ENCODE results near the gene CNTN6. TPM values are rescaled to one million over a fixed set of nuclear protein-coding genes. Genes with fewer than 3 reads are reported as not detected.

CNTN6 gene
- total RNA-seq, 4 donors from 2014 or later: not detected

DNA sequence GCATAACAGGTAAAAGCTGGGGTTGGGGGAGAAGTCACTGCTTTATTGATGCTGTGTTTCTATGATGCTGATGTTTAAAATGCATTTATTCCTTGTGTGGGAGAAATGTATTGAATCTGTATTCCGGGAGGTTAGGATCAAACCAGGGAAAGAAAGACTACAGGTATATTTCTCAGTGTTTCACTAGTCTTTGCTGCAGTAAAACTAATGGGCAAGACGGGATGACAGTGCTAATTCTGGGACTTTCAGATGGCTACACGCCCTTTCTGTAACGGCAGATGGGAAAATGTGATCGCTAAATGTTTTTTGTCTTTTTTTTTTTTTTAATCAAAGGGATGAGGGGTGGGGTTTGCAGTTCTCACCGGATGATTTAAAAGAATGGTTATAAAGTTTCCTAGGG is 393 bp downstream of the CNTN6 start:
- in situ Hi-C loops (cut with MboI; ENCODE audit: low pct_ligation_motif_present in 1 of 4, low pct_unique_long_range_greater_than_20kb in 1 of 4, low sequenced_read_pairs in 3 of 4): loop anchor here in 1 of 4 donors (25.0 kb wide), 2 partner anchors 894 to 1919 kb away; no protein-coding TSS in a partner anchor
- TF ChIP-seq CTCF (IDR thresholded peaks at IDR 0.05) (no peak), EP300 (IDR thresholded peaks at IDR 0.05; ENCODE audit: low read depth) (no peak), POLR2A (IDR thresholded peaks at IDR 0.05) (no peak), POLR2AphosphoS5 (IDR thresholded peaks at IDR 0.05) (no peak)
- intact Hi-C loops (cut with DNase I; ENCODE audit: low total_unique reads): loop anchor here (5.0 kb wide), 1 partner anchor 1024 kb away; no protein-coding TSS in a partner anchor
- WGBS, 2 donors (ENCODE audit: low coverage in 1 of 2): 81 to 84% methylated on average over 6 of the region's 6 CpGs
- Histone ChIP-seq H3K4me3 (no peak overlapping the region), H3K27me3 (no peaks in the 10 kb centered on the region), H3K36me3 (no peaks in the 10 kb centered on the region), H3K27ac (no peak overlapping the region), H3K4me1 (no peaks in the 10 kb centered on the region), H3K9me3 (no peaks in the 10 kb centered on the region)
- DNase-seq: no peak

DNA sequence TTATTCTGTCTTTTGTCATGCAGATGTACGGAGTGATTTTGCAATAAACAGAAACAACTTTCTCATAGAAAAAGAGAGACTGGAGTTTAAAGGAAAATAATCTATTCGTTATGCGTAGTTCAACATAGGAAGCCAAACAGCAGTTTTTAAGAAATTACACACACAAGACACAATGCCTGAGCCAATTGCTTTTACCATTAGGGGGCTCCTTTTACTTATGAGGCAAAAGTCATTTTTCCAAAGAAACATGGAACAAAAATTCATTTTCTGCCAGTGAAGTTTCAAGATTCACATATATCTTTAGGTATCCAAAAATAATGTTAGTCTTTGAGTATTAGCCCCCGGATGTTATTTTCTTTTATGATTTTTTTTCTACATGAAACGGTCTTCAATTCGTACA is 10.7 kb downstream of the CNTN6 start:
- DNase-seq: no peak
- Histone ChIP-seq H3K27me3 (no peaks in the 10 kb centered on the region), H3K27ac (no peak overlapping the region), H3K36me3 (no peaks in the 10 kb centered on the region), H3K9me3 (no peaks in the 10 kb centered on the region), H3K4me1 (no peaks in the 10 kb centered on the region), H3K4me3 (no peak overlapping the region)
- intact Hi-C loops (cut with DNase I; ENCODE audit: low total_unique reads) (no loop called here), in situ Hi-C loops (cut with MboI; ENCODE audit: low pct_ligation_motif_present in 1 of 4, low pct_unique_long_range_greater_than_20kb in 1 of 4, low sequenced_read_pairs in 3 of 4) (no loop called here)
- 79 to 89% methylated on average over 6 of the region's 6 CpGs for WGBS, 2 donors (ENCODE audit: low coverage in 1 of 2)
- TF ChIP-seq POLR2A (IDR thresholded peaks at IDR 0.05) (no peak), CTCF (IDR thresholded peaks at IDR 0.05) (no peak), EP300 (IDR thresholded peaks at IDR 0.05; ENCODE audit: low read depth) (no peak), POLR2AphosphoS5 (IDR thresholded peaks at IDR 0.05) (no peak)

DNA sequence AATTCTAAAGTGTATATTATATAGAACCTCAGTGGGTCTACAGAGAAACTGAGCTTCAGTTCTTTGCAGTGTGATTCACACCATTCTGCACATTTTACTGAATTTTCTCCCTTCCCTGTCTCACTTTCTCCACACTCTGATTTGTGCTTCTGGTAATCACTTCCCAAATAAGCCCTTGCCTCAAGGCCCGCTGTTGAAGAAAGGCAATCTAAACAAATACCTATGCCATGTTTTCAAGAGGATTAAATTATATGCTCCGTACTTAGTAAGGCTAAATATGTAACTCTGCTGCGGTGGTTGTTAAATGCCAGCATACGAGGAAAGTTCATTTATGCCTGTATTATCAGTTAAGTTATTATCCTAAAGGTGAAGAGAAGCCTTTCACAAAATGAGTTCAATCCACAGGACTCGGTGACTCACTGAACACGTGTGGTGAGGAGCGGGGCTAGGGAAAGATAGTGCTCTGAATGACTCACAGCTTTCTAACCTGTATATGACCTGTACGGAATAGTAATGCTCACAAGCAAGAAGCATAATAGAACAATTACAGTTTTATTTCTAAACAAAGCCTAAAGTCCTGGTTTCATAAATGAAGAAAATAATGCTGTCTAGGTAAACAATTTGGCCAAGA is 25.1 kb downstream of the CNTN6 start:
- 84 to 85% methylated on average over 8 of the region's 8 CpGs for WGBS, 2 donors (ENCODE audit: low coverage in 1 of 2)
- Histone ChIP-seq H3K9me3 (no peaks in the 10 kb centered on the region), H3K4me1 (no peaks in the 10 kb centered on the region), H3K4me3 (no peak overlapping the region), H3K36me3 (no peaks in the 10 kb centered on the region), H3K27me3 (no peaks in the 10 kb centered on the region), H3K27ac (no peak overlapping the region)
- intact Hi-C loops (cut with DNase I; ENCODE audit: low total_unique reads) (no loop called here), in situ Hi-C loops (cut with MboI; ENCODE audit: low pct_ligation_motif_present in 1 of 4, low pct_unique_long_range_greater_than_20kb in 1 of 4, low sequenced_read_pairs in 3 of 4) (no loop called here)
- TF ChIP-seq EP300 (IDR thresholded peaks at IDR 0.05; ENCODE audit: low read depth): no peak
- no peak for DNase-seq

DNA sequence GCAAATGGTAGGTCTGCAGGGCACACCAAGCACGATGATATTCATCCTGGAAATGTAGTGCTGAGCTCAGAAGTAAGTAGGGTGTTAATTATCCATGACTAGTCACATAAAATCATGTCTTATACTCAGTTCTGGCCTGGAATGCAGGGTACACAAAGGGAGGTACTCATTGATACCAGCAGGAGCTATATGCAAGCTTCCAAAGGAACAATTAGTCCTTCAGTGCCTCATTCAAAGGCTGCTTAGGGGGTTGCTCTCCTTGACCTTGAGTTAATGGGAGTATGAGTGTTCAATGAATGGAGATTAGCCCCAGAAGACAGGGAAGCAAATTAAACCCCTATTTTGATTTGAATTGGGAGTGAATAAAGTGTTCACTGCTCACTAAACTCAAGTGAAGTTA is 38.3 kb downstream of the CNTN6 start:
- Histone ChIP-seq H3K27ac (no peak overlapping the region), H3K4me1 (no peaks in the 10 kb centered on the region), H3K9me3 (no peaks in the 10 kb centered on the region), H3K36me3 (no peaks in the 10 kb centered on the region), H3K4me3 (no peak overlapping the region), H3K27me3 (no peaks in the 10 kb centered on the region)
- TF ChIP-seq EP300 (IDR thresholded peaks at IDR 0.05; ENCODE audit: low read depth) (no peak), POLR2A (IDR thresholded peaks at IDR 0.05) (no peak), CTCF (IDR thresholded peaks at IDR 0.05) (no peak), POLR2AphosphoS5 (IDR thresholded peaks at IDR 0.05) (no peak)
- intact Hi-C loops (cut with DNase I; ENCODE audit: low total_unique reads): no loop called here
- 33% methylated on average over 1 of the region's 1 CpG; no CpG with 5 or more reads in 1 of the 2 donors for WGBS, 2 donors (ENCODE audit: low coverage in 1 of 2)
- in situ Hi-C loops (cut with MboI; ENCODE audit: low pct_ligation_motif_present in 1 of 4, low pct_unique_long_range_greater_than_20kb in 1 of 4, low sequenced_read_pairs in 3 of 4): no loop called here
- no peak for DNase-seq

DNA sequence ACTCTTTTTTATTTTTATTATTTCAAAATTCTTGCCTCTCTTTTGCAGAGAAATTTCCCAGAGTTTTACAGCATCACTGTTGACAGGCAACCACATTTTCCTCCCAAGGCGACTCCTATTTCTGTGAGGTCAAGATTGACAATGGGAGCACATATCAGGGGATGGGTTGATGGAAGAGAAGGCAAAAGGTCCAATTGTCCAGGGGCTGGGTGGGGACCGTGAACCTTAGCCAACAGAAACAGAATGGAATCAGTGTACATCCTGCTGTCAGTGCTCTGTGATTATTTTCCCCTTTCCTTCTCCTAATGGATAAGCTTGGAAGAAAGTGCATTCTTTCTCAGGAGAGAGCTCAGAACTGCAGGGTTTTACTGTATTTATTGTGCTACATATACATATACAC is 42.4 kb downstream of the CNTN6 start:
- WGBS, 2 donors (ENCODE audit: low coverage in 1 of 2): 62 to 80% methylated on average over 2 of the region's 2 CpGs
- in situ Hi-C loops (cut with MboI; ENCODE audit: low pct_ligation_motif_present in 1 of 4, low pct_unique_long_range_greater_than_20kb in 1 of 4, low sequenced_read_pairs in 3 of 4): no loop called here
- H3K4me3 ChIP-seq: no peak overlapping the region
- intact Hi-C loops (cut with DNase I; ENCODE audit: low total_unique reads): no loop called here
- no peaks in the 10 kb centered on the region for H3K27me3 ChIP-seq
- TF ChIP-seq POLR2A (IDR thresholded peaks at IDR 0.05) (no peak), POLR2AphosphoS5 (IDR thresholded peaks at IDR 0.05) (no peak), CTCF (IDR thresholded peaks at IDR 0.05) (no peak), EP300 (IDR thresholded peaks at IDR 0.05; ENCODE audit: low read depth) (no peak)
- no peaks in the 10 kb centered on the region for H3K9me3 ChIP-seq
- DNase-seq: no peak
- H3K4me1 ChIP-seq: no peaks in the 10 kb centered on the region
- no peak overlapping the region for H3K27ac ChIP-seq
- no peaks in the 10 kb centered on the region for H3K36me3 ChIP-seq

All from transverse colon (tissue), 4 donors.